Left lung (tissue), 10 donors: ENCODE results near the gene MYT1. TPM values are rescaled to one million over a fixed set of nuclear protein-coding genes. Genes with fewer than 3 reads are reported as not detected.

Source experiments
- ATAC-seq: fragments of 200-7000 bp; cut with Tn5 transposase; one replicate; pipeline ENCODE4 v1.9.1; 2020; ENCODE audit warnings: moderate library complexity
- DNase-seq, 4 donors: peaks; one replicate each; pipeline ENCODE4 v3.0.0-alpha.2; 2013 to 2020
- H3K27ac ChIP-seq, 2 donors: fragments of 200-600 bp; sonication (generic) in 1 of 2; one replicate each; pipeline versions ENCODE4 v1.5.0 to v1.8.0; 2020 to 2021
- H3K27me3 ChIP-seq, 2 donors: fragments of 200-600 bp; sonication (generic) in 1 of 2; one replicate each; pipeline versions ENCODE4 v1.5.0 to v1.8.0; 2020 to 2021
- H3K36me3 ChIP-seq, 2 donors: fragments of 200-600 bp; sonication (generic) in 1 of 2; one replicate each; pipeline versions ENCODE4 v1.5.0 to v1.8.0; 2020 to 2021
- H3K4me1 ChIP-seq, 2 donors: fragments of 200-600 bp; one replicate each; pipeline ENCODE4 v1.8.0; 2021
- H3K4me3 ChIP-seq, 2 donors: fragments of 200-600 bp; sonication (generic) in 1 of 2; one replicate each; pipeline versions ENCODE4 v1.5.0 to v1.8.0; 2020 to 2021; ENCODE audit warnings: mild to moderate bottlenecking in 1 of 2
- H3K9me3 ChIP-seq, 2 donors: fragments of 200-600 bp; sonication (generic) in 1 of 2; one replicate each; pipeline versions ENCODE4 v1.5.0 to v1.8.0; 2020 to 2021
- CTCF ChIP-seq, 2 donors: fragments of 200-600 bp; sonication (generic) in 1 of 2; IDR thresholded peaks; one replicate each; pipeline versions ENCODE4 v1.5.0 to v1.8.0; 2021; ENCODE audit warnings: antibody characterized with exemption in 2 of 2
- intact Hi-C, 2 donors: fragments of 100-400 bp; cut with DNase I; formaldehyde crosslinking; loops; one replicate each; pipeline versions ENCODE4 v1.11.2 to v1.14.2; 2022
- polyA plus RNA-seq, 6 donors: library from polyadenylated mRNA; unstranded; fragments of 120-200 nt; gene quantifications; one replicate each; pipeline ENCODE4 v1.2.1, GENCODE V29; 2013; ENCODE audit not compliant: insufficient read length in 6 of 6
- total RNA-seq, 2 donors: library from RNA; stranded (reverse); fragmentation: NEBNext Ultra II Directional; extraction: Animal tissue kit (Norgen Biotek cat#: 25700); gene quantifications; one replicate each; pipeline ENCODE4 v1.2.1, GENCODE V29; 2021
- donor health status: DM: no; HTN: yes; CAD: no.
- donor health status: DM: no; HTN: no; CAD: no.

MYT1 gene
- total and polyA plus RNA-seq, 8 donors, result 0.26 to 0.42 (median 0.32) TPM; not detected in 2

- H3K4me1 ChIP-seq, result no peaks in the 10 kb centered on the region
- H3K4me3 ChIP-seq, result no peak overlapping the region
- no peaks in the 10 kb centered on the region for H3K36me3 ChIP-seq
- ATAC-seq (no peak), DNase-seq (peak in 2 of 4 donors; percentile 13 to 58)
- H3K9me3 ChIP-seq, result peaks cover 0 to 9% of the 10 kb centered on the region in 2 donors
- TF ChIP-seq CTCF (IDR thresholded peaks at IDR 0.05), result no peak
- peaks cover 0 to 41% of the 10 kb centered on the region in 2 donors for H3K27me3 ChIP-seq
- H3K27ac ChIP-seq, result no peak overlapping the region
- intact Hi-C loops, result no loop called here
Measured at GRCh38 chr20:64140061-64140931, 24.0 kb upstream of the MYT1 start.

GRCh38 chr20:64140956-64141355 lies 23.3 kb upstream of the MYT1 start:
- H3K27ac ChIP-seq, result no peak overlapping the region
- ATAC-seq, result no peak

GRCh38 chr20:64142590-64142989 lies 21.7 kb upstream of the MYT1 start:
- ATAC-seq, result no peak

More at GRCh38 chr20:64140956-64141355, 23.3 kb upstream of the MYT1 start:
- TF ChIP-seq CTCF (IDR thresholded peaks at IDR 0.05), result no peak
- DNase-seq, result peak in 2 of 4 donors; percentile 26 to 51
- H3K4me3 ChIP-seq, result no peak overlapping the region
- intact Hi-C loops, result no loop called here
- H3K4me1 ChIP-seq, result no peaks in the 10 kb centered on the region
- peaks cover 0 to 41% of the 10 kb centered on the region in 2 donors for H3K27me3 ChIP-seq
- H3K9me3 ChIP-seq, result peaks cover 0 to 15% of the 10 kb centered on the region in 2 donors
- no peaks in the 10 kb centered on the region for H3K36me3 ChIP-seq

GRCh38 chr20:64143018-64143801 lies 21.0 kb upstream of the MYT1 start:
- H3K4me3 ChIP-seq, result no peak overlapping the region
- ATAC-seq (no peak), DNase-seq (peak in 2 of 4 donors; percentile 5 to 44)
- H3K27me3 ChIP-seq, result peaks cover 0 to 43% of the 10 kb centered on the region in 2 donors
- no peaks in the 10 kb centered on the region for H3K36me3 ChIP-seq
- intact Hi-C loops, result no loop called here
- no peak overlapping the region for H3K27ac ChIP-seq
- H3K9me3 ChIP-seq, result peaks cover 0 to 15% of the 10 kb centered on the region in 2 donors
- H3K4me1 ChIP-seq, result no peaks in the 10 kb centered on the region
- no peak for TF ChIP-seq CTCF (IDR thresholded peaks at IDR 0.05)

More at GRCh38 chr20:64142590-64142989, 21.7 kb upstream of the MYT1 start:
- intact Hi-C loops, result no loop called here
- no peak overlapping the region for H3K27ac ChIP-seq
- DNase-seq, result peak in 2 of 4 donors; percentile 8 to 43
- TF ChIP-seq CTCF (IDR thresholded peaks at IDR 0.05), result no peak
- peaks cover 0 to 15% of the 10 kb centered on the region in 2 donors for H3K9me3 ChIP-seq
- H3K27me3 ChIP-seq, result peaks cover 0 to 46% of the 10 kb centered on the region in 2 donors
- H3K4me1 ChIP-seq, result no peaks in the 10 kb centered on the region
- H3K4me3 ChIP-seq, result no peak overlapping the region
- H3K36me3 ChIP-seq, result no peaks in the 10 kb centered on the region
